ENCODE measurements around the gene MYMX.

GRCh38 chr6:44235891-44236516 lies 19.3 kb downstream of the MYMX start:
- TF ChIP-seq POLR2AphosphoS5 (IDR thresholded peaks at IDR 0.05) (no peak), POLR2A (IDR thresholded peaks at IDR 0.05) (no peak)
